GM20431 (cell line): ENCODE data around the gene SMC6.

Experiments
- in situ Hi-C: fragments of 300-500 bp; cut with MseI, MboI; formaldehyde crosslinking; loops from one replicate; pipeline ENCODE4 v1.15.0; 2020; ENCODE audit warnings: low sequenced_read_pairs; ENCODE audit not compliant: unreplicated experiment

Gene SMC6, protein sequence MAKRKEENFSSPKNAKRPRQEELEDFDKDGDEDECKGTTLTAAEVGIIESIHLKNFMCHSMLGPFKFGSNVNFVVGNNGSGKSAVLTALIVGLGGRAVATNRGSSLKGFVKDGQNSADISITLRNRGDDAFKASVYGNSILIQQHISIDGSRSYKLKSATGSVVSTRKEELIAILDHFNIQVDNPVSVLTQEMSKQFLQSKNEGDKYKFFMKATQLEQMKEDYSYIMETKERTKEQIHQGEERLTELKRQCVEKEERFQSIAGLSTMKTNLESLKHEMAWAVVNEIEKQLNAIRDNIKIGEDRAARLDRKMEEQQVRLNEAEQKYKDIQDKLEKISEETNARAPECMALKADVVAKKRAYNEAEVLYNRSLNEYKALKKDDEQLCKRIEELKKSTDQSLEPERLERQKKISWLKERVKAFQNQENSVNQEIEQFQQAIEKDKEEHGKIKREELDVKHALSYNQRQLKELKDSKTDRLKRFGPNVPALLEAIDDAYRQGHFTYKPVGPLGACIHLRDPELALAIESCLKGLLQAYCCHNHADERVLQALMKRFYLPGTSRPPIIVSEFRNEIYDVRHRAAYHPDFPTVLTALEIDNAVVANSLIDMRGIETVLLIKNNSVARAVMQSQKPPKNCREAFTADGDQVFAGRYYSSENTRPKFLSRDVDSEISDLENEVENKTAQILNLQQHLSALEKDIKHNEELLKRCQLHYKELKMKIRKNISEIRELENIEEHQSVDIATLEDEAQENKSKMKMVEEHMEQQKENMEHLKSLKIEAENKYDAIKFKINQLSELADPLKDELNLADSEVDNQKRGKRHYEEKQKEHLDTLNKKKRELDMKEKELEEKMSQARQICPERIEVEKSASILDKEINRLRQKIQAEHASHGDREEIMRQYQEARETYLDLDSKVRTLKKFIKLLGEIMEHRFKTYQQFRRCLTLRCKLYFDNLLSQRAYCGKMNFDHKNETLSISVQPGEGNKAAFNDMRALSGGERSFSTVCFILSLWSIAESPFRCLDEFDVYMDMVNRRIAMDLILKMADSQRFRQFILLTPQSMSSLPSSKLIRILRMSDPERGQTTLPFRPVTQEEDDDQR

DNA sequence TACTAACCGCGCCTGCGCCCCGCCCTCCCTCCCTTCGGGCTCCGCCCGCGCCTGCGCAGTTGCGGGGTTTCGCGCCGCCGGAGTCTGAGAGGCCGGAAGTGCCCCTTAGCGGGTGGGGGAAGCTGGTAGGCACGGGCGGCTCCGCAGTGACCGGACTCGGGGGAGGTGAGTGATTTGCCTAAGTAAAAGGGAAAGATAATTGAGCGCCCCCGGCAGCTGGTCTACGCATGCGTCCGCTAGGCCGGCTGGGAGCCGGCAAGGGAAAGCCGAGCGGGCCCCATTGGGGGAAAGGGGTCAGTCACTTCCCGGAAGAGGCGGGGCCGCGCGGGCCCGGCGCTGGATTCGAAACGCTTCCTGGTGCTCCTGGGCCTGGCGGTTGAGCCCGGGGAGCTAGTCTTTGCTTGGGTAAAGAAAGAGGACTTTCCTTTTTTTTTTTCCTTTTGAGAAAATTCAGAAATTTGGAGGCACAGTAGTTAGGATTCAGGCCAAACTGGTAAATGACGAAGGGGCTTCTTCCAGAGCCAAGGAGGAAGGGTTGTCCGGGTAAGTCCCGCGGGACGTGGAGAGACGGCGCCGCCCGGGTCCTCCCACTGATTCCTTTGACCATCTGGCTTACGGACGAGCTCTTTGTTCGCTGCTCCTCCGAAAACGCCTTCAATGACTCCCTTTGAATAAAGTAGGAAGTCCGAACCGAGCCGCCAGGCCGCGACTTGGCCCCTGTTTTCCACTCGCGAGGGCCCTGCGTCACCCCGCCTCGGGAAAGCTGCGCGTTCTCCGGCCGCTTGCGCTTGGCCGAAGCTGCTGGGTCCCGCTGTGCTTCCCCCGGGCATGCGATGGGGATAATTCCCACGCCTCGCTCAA is at the start of gene SMC6, which contains the start of gene GEN1:
TSS of gene SMC6 (minus strand) at position 8 of the 861 bp plus-strand sequence. CDS start 7,864 bp downstream, outside the sequence.
TSS of gene GEN1 (plus strand) at position 336 of the 861 bp plus-strand sequence. CDS start 5,806 bp downstream, outside the sequence.
- in situ Hi-C loops = no loop called here

DNA sequence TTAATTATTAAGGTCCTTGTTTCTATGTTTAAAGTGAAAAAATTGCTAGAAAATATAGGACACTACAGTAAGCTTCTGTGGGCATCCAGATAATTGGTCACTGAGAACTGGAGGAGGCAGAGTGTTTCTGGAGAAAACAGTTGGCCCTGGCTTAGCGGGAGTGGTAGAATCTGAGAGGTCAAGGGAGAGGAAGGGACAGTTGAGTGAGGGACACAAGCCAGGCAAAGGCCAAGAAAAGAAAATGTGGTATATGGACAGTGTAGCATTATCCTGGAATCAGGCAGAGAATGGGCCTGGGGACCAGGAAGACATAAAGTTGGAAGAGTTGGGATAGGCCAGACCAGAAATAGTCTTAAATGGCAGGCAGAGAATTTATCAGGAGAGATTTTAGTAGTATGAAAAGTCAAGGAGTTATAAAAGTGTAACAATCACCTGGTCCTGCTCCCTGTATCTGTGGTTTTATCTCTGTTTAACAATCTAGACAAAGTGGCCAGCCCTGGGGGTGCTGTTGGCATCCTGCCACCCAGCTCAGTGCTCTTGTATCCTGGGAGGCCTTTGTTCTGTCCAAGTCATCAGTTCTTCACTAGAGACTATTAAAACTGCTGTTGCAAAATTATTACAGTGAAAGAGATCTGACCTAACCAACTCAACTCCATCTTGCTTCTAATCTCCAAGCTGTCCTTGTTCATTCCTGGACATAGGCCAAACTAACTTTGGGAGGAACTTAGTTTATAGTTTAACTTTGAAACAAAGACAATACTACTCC is 47.3 kb upstream of the SMC6 start:
- in situ Hi-C loops = no loop called here

DNA sequence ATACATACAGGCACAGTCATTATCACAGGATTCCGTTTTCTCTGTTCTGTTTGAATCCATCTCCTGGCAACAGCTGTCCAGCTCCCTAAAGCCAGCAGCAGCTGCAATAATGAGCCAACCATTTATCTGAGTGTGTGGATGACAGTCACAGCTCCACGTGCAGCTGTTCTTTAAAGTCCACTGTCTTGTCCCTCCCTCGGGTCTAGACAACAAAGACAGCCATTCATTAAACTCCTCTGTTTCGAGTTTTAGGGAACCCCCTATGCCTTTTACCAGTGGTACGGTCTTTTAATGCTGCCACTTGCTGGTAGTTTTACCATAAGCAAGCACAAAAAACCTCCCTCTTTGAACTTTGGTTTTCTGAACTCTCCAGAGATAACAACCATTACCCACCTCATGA is 46.6 kb upstream of the SMC6 start:
- in situ Hi-C loops = no loop called here

DNA sequence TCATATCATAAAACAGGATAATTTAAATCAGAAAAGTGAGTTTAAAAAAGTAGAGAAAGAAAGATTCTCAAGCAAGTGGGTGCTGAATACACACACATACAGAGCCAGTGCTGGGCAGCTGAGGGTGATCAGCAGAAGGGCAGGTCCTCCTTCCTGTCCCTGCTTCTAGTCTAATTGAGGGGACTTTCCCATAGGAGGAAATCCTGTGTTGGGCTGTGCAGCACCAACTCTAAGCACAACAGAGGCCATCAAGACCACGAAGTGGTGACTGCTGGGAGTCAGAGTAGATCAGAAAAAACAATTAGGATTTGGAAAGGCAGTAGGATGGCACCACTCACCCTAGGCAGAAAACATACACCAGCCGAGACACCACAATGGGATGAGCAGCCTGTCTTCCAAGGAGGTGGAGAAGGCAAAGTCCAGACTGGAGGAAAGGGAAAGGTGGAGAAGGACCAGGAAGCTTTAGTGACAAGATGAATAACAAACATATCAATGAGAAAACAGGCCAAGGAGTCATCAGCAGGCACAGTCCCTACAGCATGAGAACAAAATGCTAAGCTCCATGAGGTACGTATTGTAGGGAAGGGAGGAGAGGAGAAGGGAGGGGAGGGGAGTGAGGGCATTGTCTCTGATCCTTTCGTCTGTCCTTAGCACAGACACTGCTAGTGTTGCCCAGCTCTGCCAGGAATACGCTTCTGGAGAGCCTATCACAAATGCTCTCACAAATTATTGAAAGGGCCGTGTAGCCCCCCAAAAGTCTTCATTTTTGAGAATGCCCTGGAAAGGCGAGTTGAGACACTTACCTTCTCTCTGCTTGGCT is 45.9 kb upstream of the SMC6 start:
- in situ Hi-C loops = no loop called here

DNA sequence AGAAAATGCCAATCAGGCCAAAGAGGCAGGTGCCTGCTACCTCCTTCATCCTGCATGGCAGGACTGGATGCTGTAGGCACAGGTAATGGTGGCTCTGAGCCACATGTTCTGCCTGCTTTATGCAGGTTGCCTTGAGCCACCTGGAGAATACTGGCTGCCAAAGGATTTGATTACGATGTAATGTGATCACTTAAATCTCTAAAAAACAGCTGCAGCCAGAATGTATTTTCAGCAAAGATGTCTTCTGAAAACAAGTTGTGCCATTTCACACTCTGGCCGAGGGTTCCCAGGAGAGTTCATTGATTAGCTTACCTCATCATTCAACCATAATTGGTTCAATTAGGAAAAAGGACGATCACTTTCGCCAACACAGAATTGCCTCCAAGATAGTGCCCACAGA is 44.7 kb upstream of the SMC6 start:
- in situ Hi-C loops = no loop called here

DNA sequence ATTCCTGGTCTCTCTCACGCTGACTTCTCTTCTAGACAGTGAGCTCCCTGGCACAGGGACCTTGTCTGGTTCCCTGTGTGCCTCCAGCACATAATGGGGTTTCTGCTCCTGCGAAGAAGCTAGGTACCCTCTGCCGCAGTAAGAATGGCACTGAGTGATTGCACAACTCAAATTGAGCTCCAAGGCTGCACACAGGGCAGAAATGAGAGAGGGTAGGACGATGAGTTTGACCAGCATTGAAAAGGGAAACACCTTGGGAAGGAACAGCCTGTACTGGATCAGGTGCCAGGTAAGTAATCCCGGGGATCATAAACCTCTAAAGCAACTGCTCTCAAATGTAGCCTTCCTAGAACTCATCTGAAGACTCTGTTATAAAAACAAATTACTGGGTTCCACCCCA is 41.7 kb upstream of the SMC6 start:
- in situ Hi-C loops = no loop called here

DNA sequence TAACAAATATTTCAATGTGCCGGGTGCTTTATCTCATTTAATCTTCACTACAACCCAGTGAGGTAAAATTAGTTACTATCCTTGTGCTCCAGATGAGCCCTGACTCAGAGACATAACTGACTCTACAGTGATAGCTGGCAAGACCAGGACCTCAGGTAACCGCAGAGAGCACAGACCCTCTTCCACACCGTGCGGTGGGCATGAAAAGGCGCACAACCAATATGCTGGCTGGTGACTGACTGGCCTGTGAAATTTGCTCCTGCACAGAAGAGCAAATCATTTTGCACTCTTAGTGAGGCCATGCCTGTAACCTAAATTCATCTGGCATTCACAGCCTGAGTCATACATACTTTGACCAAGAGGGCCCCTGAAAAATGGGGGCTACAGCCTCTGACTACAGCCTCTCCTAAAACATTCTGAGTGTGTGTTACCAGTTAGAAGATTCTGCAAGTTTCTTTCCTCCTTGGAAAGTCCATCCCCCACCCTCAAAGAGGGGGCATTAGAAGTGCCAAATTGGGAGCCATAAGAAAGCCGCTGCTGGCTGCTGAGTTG is 40.3 kb upstream of the SMC6 start:
- in situ Hi-C loops = no loop called here

DNA sequence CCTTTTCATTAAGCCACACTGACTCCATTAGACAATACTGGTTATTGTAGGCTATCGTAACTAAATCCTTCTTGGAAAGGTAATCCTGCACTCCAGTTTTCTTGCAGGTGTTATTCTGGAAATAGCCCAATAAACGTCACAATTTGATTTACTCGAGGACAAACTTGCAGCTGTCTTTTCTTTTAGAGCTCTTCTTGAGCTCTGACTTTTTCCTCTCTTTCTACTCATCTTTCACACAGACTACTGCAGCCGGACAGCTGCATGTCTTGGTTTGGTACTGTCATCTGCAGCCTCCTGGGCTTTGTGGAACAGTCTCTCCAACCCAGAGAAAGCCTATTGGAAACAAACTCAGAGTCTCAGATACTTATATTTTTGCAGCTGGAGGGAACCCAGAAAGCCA is 39.7 kb upstream of the SMC6 start:
- in situ Hi-C loops = no loop called here

DNA sequence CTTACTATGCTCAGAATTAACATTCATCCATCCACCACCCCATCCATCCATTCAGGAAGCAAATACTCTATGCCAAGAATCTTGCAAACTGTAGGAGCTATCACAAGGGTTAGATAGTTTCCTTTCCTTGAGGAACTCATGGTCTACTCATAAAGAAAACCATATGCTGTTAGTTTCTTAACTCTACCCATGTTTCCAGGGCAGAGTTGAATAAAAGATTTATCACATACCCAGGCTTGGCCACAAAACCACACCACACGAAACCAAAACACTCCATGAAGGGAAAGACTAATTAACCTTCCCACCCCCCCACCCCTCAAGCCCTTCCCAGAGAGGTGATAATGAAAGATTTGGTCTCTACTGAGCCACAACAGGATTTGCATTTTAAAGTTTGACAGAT is 38.9 kb upstream of the SMC6 start:
- in situ Hi-C loops = no loop called here

DNA sequence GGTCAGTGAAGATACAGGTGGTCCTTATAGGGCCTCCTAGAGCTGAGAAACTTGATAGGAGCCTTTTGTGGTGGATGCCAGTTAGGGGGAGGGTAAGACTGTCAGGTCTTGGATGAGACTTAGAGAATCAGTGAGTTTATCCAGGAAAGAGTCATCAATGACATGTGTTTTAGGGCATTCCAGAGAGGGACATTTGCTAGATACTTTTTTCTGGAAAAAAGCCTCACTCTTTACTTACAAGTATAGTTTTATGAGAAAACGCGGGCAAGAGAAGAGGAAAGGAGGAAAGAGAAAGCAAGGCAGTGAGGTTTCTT is 38.2 kb upstream of the SMC6 start:
- in situ Hi-C loops = no loop called here

DNA sequence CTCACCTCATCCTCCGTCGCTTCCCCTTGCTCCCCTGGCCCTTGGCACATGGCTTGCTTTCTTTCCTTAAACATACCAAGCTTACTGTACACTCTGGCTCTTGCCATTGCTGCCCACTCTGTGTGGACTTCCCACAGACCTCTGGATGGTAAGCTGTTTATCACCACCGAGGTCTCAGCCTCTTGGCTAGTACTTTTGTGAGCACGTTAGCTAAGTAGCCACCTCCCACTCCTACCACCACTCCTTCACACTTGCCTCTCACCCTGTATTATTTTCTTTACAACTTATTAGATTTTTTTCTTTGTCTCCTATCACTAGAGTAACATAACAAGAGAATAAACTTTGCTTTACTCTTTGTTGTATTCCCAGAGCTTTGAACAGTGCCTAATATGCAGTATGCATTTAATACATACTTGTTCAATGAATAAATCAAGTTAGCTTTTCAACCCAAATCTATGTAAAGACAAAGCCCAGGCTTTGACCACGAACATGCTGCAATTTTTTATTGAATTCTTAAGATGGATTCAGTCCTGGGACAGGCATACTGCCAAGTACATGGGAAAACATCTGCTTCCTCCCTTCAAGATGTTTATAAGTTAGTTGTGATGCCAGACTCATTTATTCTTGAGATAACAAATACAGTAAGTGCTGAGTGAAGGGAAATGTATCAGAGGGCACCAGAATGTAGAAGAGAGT is 37.7 kb upstream of the SMC6 start:
- in situ Hi-C loops = no loop called here

DNA sequence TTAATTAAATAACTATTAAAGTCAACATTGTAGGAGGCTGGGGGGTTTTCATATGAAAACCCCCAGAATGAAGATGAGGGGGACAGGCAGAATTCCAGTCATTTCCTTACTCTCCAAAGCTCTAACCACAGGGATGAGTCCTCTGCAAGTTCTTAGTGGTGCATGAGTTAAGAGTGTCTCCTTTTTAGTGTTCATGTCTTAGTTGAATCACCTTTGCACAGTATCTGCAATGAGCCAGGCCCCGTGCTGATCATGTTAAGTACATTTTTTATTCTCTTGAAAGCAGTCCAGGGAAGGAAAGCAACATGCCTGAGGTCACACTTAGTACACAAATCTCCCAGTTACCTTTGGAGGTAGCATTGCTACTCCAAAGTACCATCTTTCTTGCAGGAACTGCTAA is 36.9 kb upstream of the SMC6 start:
- in situ Hi-C loops = no loop called here

DNA sequence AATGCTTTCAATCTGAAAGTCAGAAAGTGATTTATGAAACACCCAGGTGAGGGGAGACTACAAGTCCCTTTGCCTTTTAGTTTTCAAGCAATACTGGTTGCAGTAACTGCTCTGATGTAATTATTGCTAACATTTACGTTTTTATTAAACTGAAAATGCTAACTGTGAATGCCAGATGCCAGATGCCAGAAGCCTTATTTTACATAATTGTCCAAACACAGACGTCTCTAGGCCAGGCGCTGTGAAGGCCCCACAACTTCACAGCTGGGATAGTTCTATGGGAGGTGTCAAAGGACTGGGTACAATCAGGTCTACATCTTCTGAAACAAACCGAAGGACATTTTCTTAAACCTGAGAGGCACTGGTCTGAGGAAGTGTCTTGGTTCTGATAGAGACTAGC is 35.2 kb upstream of the SMC6 start:
- in situ Hi-C loops = no loop called here

DNA sequence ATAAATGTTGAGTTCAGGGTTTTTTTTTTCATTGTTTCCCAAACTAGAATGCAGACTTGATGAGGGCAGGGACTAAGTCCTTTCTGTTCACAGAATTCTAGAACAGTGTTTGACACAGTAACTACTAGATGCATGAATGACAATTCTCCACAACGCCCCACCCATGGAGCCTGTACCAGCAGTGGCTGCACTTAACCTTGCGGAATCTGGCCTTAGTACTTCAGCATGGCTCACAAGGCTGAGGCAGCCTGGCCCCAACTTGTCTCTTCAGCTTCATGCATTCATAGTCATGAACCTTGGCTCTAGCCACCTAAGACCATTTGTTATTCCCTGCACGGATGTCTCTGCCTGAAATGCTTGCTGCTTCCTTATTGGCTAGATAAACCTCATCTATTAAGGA is 33.1 kb upstream of the SMC6 start:
- in situ Hi-C loops = no loop called here

DNA sequence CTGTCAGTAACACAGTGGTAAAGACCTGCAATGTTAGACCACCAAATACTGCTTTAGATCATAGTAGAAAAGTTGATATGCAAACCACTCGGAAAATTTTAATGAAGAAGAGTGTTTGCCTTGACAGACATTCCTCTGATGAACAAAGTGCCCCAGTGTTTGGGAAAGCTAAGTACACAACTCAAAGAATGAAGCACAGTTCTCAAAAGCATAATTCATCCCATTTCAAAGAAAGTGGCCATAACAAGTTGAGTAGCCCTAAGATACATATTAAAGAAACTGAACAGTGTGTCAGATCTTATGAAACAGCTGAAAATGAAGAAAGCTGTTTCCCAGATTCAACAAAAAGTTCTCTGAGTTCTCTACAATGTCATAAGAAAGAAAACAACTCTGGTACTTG is 27.9 kb upstream of the SMC6 start:
- in situ Hi-C loops = no loop called here

DNA sequence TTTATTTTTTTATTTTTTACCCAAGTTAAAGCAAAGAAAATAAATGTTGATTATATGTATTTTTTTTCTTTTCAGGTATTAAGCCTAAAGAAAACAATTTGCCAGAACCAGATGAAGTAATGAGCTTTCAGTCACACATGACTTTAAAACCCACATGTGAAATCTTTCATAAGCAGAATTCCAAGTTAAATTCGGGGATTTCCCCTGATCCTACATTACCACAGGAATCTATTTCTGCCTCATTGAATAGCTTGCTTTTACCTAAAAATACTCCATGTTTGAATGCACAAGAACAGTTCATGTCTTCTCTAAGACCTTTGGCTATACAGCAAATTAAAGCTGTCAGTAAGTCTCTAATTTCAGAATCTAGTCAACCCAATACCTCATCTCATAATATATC is 26.9 kb upstream of the SMC6 start:
- in situ Hi-C loops = no loop called here

DNA sequence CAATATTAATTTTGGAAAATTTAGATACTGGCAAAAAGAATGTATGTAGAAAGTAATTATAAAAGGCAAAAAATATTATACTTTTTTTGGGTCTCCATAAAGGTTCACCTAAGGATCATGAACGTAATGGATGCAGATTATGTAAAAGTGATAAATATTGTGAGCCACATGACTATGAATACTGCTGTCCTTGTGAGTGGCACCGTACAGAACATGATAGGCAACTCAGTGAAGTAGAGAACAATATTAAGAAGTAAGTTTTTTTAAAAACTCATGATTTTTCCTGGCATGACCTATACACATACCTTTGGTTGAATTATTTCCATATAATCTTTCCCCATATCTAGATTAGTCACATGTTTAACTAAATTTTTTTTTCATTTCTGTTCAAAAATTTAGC is 18.9 kb upstream of the SMC6 start:
- in situ Hi-C loops = no loop called here

DNA sequence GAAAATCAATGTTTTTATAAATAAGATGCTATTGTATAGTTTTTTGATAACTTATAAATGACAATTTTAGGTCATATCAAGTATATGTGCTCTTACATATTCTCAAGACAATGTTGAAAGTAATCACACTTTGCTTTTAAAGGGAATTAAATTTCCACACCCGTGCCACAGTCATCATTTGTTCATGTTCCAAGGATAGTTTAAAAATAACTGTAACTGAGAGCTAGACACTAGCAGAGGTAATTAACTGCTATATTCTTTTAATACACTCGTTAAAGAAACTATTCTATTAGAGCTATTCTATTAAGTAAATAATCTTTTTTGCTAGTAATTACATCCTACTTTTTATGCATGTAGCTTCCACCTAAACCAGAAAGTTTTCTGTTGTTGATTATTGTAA is 18.3 kb upstream of the SMC6 start:
- in situ Hi-C loops = no loop called here
